MM.1S (cell line): ENCODE measurements around the gene TENM4.

Source experiments
- EZH2 ChIP-seq: fragments of 300-600 bp; sonication (generic); optimal IDR thresholded peaks from 2 replicates; pipeline ENCODE3; 2017; ENCODE audit warnings: low read depth, mild to moderate bottlenecking, antibody characterized with exemption, low read length, mixed read lengths
- EZH2phosphoT487 ChIP-seq: fragments of 300-600 bp; sonication (generic); IDR thresholded peaks from 2 replicates; pipeline ENCODE4 v1.6.1; 2018; ENCODE audit warnings: antibody characterized with exemption, low read length
- TF ChIP-seq, protein P1 (sequence below): fragments of 300-600 bp; sonication (generic); IDR thresholded peaks from 2 replicates; pipeline ENCODE4 v1.5.1; 2016; ENCODE audit warnings: antibody characterized with exemption, low read length, mixed read lengths

- TF ChIP-seq, protein P1, sequence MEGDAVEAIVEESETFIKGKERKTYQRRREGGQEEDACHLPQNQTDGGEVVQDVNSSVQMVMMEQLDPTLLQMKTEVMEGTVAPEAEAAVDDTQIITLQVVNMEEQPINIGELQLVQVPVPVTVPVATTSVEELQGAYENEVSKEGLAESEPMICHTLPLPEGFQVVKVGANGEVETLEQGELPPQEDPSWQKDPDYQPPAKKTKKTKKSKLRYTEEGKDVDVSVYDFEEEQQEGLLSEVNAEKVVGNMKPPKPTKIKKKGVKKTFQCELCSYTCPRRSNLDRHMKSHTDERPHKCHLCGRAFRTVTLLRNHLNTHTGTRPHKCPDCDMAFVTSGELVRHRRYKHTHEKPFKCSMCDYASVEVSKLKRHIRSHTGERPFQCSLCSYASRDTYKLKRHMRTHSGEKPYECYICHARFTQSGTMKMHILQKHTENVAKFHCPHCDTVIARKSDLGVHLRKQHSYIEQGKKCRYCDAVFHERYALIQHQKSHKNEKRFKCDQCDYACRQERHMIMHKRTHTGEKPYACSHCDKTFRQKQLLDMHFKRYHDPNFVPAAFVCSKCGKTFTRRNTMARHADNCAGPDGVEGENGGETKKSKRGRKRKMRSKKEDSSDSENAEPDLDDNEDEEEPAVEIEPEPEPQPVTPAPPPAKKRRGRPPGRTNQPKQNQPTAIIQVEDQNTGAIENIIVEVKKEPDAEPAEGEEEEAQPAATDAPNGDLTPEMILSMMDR = no peak
- TF ChIP-seq EZH2 (no peak), EZH2phosphoT487 (no peak)
These were observed 63.4 kb downstream of the TENM4 start for GRCh38 chr11:79377406-79377805.
